GM23338 (cell line): ENCODE measurements around the gene HERPUD2. TPM values are rescaled to one million over a fixed set of nuclear protein-coding genes. Genes with fewer than 3 reads are reported as not detected.

Experiments
- ATAC-seq: fragments of 200-7000 bp; cut with Tn5 transposase; 3 replicates; pipeline ENCODE4 v1.9.1; 2020
- DNase-seq: peaks from one replicate; pipeline ENCODE4 v3.0.0-alpha.2; 2015; ENCODE audit warnings: low spot score
- H2AFZ ChIP-seq: fragments of 200-600 bp; sonication (generic); 2 replicates; pipeline ENCODE4 v1.8.0; 2016; ENCODE audit warnings: antibody characterized with exemption, mild to moderate bottlenecking, moderate library complexity
- H3F3A ChIP-seq: fragments of 200-600 bp; sonication (generic); replicated peaks from 2 replicates; pipeline ENCODE4 v1.8.0; 2017; ENCODE audit warnings: antibody characterized with exemption, mixed run types, low read depth
- H3K27ac ChIP-seq: fragments of 200-600 bp; sonication (generic); 2 replicates; pipeline ENCODE4 v1.6.1; 2016; ENCODE audit warnings: low read depth
- H3K27me3 ChIP-seq: fragments of 200-600 bp; sonication (generic); 2 replicates; pipeline ENCODE4 v1.8.0; 2016; ENCODE audit warnings: mild to moderate bottlenecking, mixed run types, moderate library complexity; ENCODE audit not compliant: insufficient read depth
- H3K36me3 ChIP-seq: fragments of 200-600 bp; sonication (generic); 2 replicates; pipeline ENCODE4 v1.8.0; 2016; ENCODE audit warnings: mild to moderate bottlenecking; ENCODE audit not compliant: insufficient read depth
- H3K4me1 ChIP-seq: fragments of 200-600 bp; sonication (generic); 2 replicates; pipeline ENCODE4 v1.8.0; 2016; ENCODE audit warnings: mild to moderate bottlenecking, moderate library complexity; ENCODE audit not compliant: insufficient read depth
- H3K4me2 ChIP-seq: fragments of 200-600 bp; sonication (generic); 2 replicates; pipeline ENCODE4 v1.7.1; 2017; ENCODE audit warnings: mixed run types
- H3K4me3 ChIP-seq: fragments of 200-600 bp; sonication (generic); 2 replicates; pipeline ENCODE4 v1.6.1; 2016; ENCODE audit warnings: mixed run types
- H3K79me2 ChIP-seq: fragments of 200-600 bp; sonication (generic); replicated peaks from 2 replicates; pipeline ENCODE4 v1.8.0; 2017; ENCODE audit warnings: mild to moderate bottlenecking; ENCODE audit not compliant: insufficient read depth
- H3K9me2 ChIP-seq: fragments of 200-600 bp; sonication (generic); 2 replicates; pipeline ENCODE4 v1.8.0; 2017; ENCODE audit not compliant: insufficient read depth
- H4K20me1 ChIP-seq: fragments of 200-600 bp; sonication (generic); replicated peaks from 2 replicates; pipeline ENCODE4 v1.8.0; 2017; ENCODE audit warnings: mild to moderate bottlenecking; ENCODE audit not compliant: insufficient read depth
- H3K27ac Mint-ChIP-seq: 2 replicates; pipeline ENCODE4 v1.8.0; 2020; ENCODE audit warnings: inconsistent platforms, mild to moderate bottlenecking, moderate library complexity, mixed read lengths
- H3K27me3 Mint-ChIP-seq: 3 replicates; pipeline ENCODE4 v1.8.0; 2022; ENCODE audit warnings: low read depth, mild to moderate bottlenecking, moderate library complexity, mixed read lengths, inconsistent platforms; ENCODE audit not compliant: insufficient read depth, poor library complexity
- H3K36me3 Mint-ChIP-seq: 3 replicates; pipeline ENCODE4 v1.8.0; 2021; ENCODE audit warnings: low read depth, mild to moderate bottlenecking, inconsistent platforms, moderate library complexity, mixed read lengths
- H3K4me1 Mint-ChIP-seq: 3 replicates; pipeline ENCODE4 v1.8.0; 2020; ENCODE audit warnings: mild to moderate bottlenecking, inconsistent platforms, mixed read lengths
- H3K4me3 Mint-ChIP-seq: 3 replicates; pipeline ENCODE4 v1.8.0; 2021; ENCODE audit warnings: moderate library complexity, mild to moderate bottlenecking, inconsistent platforms, mixed read lengths
- H3K9me3 Mint-ChIP-seq: 3 replicates; pipeline ENCODE4 v1.8.0; 2020; ENCODE audit warnings: moderate library complexity, mild to moderate bottlenecking, inconsistent platforms, mixed read lengths
- CREB1 ChIP-seq: fragments of 250-450 bp; sonication (Bioruptor Pico); IDR thresholded peaks from 2 replicates; pipeline ENCODE4 v1.5.0; 2020; ENCODE audit warnings: low read depth, mild to moderate bottlenecking, moderate library complexity
- CTCF ChIP-seq, 2 experiments: fragments of 200-600 bp in 1 of 2; sonication (generic) in 1 of 2; conservative IDR thresholded peaks; 2 replicates each; pipeline versions ENCODE4 v1.5.1 to v1.6.1; 2016 to 2017; ENCODE audit warnings: antibody characterized with exemption in 2 of 2, low read depth in 2 of 2, mild to moderate bottlenecking in 2 of 2, moderate library complexity in 1 of 2
- ETS1 ChIP-seq: IDR thresholded peaks from 2 replicates; pipeline ENCODE4 v1.6.1; 2016; ENCODE audit warnings: antibody characterized with exemption
- EZH2 ChIP-seq: fragments of 200-600 bp; sonication (generic); IDR thresholded peaks from one replicate; pipeline ENCODE4 v1.8.0; 2017; ENCODE audit warnings: antibody characterized with exemption, mild to moderate bottlenecking, low read depth; ENCODE audit not compliant: unreplicated experiment
- EZH2phosphoT487 ChIP-seq: fragments of 200-600 bp; sonication (generic); IDR thresholded peaks from one replicate; pipeline ENCODE4 v1.8.1; 2018; ENCODE audit warnings: antibody characterized with exemption; ENCODE audit not compliant: unreplicated experiment
- JUNB ChIP-seq: IDR thresholded peaks from one replicate; pipeline ENCODE4 v1.6.1; 2016; ENCODE audit warnings: antibody characterized with exemption; ENCODE audit not compliant: unreplicated experiment
- NANOG ChIP-seq: IDR thresholded peaks from 2 replicates; pipeline ENCODE4 v1.6.1; 2016; ENCODE audit warnings: antibody characterized with exemption, borderline replicate concordance
- POLR2AphosphoS5 ChIP-seq: IDR thresholded peaks from 2 replicates; pipeline ENCODE4 v1.6.1; 2016; ENCODE audit warnings: antibody characterized with exemption, low read depth
- REST ChIP-seq: IDR thresholded peaks from one replicate; pipeline ENCODE4 v1.6.1; 2018; ENCODE audit warnings: antibody characterized with exemption; ENCODE audit not compliant: unreplicated experiment
- STAT1 ChIP-seq: IDR thresholded peaks from one replicate; pipeline ENCODE4 v1.6.1; 2016; ENCODE audit warnings: antibody characterized with exemption; ENCODE audit not compliant: unreplicated experiment
- ZNF114 ChIP-seq: fragments of 250-450 bp; sonication (Bioruptor Pico); IDR thresholded peaks from 2 replicates; pipeline ENCODE4 v1.5.0; 2020; ENCODE audit warnings: mild to moderate bottlenecking, moderate library complexity
- ZNF331 ChIP-seq: fragments of 250-450 bp; sonication (Bioruptor Pico); IDR thresholded peaks from 2 replicates; pipeline ENCODE4 v1.5.0; 2020; ENCODE audit warnings: low read depth, mild to moderate bottlenecking, moderate library complexity
- polyA plus RNA-seq: library from polyadenylated mRNA; unstranded; fragments of >200 nt; fragmentation: Nextera tagmentation; extraction: Ambion mirVana; gene quantifications from 2 replicates; pipeline ENCODE4 v1.2.1, GENCODE V29; 2016
- total RNA-seq: library from RNA; depleted of rRNA; stranded (reverse); fragments of >200 nt; shearing (Covaris generic); gene quantifications from 2 replicates; pipeline ENCODE4 v1.2.3, GENCODE V29; 2014

Gene HERPUD2
- total and polyA plus RNA-seq, 2 experiments from 2014 or later: 8.0 to 12.0 TPM

- Mint-ChIP-seq H3K36me3 (no peaks in the 10 kb centered on the region), H3K27me3 (peaks cover 2% of the 10 kb centered on the region), H3K27ac (no peak overlapping the region), H3K4me1 (0 out of 3 replicates have a peak, but pooled peaks cover 3% of the 10 kb centered on the region), H3K9me3 (no peaks in the 10 kb centered on the region), H3K4me3 (no peak overlapping the region)
- no peaks in the 10 kb centered on the region for H3K4me1 ChIP-seq
- H3K79me2 ChIP-seq: no peaks in the 10 kb centered on the region
- no peak overlapping the region for H3K27ac ChIP-seq
- TF ChIP-seq STAT1 (no peak), EZH2phosphoT487 (no peak), POLR2AphosphoS5 (no peak), CREB1 (no peak), ZNF331 (CRISPR knock-in tag) (no peak), CTCF (conservative IDR thresholded peaks at IDR 0.05; ENCODE audit: low read depth in 2 of 2) (no peak), EZH2 (no peak)
- H3K4me3 ChIP-seq: no peak overlapping the region
- H3K4me2 ChIP-seq: no peak overlapping the region
- H3K9me2 ChIP-seq: 0 out of 2 replicates have a peak, but pooled peaks cover 4% of the 10 kb centered on the region
- H3K27me3 ChIP-seq: no peaks in the 10 kb centered on the region
- DNase-seq (no peak), ATAC-seq (no peak; the same call in 2 of the 3 replicates)
- H3K36me3 ChIP-seq: no peaks in the 10 kb centered on the region
- H3F3A ChIP-seq: no peaks in the 10 kb centered on the region
- no peaks in the 10 kb centered on the region for H4K20me1 ChIP-seq
- no peak overlapping the region for H2AFZ ChIP-seq
Measured at GRCh38 chr7:35727571-35727970, 32.6 kb upstream of the HERPUD2 start.

- 0 out of 2 replicates have a peak, but pooled peaks cover 4% of the 10 kb centered on the region for H3K9me2 ChIP-seq
- H4K20me1 ChIP-seq: no peaks in the 10 kb centered on the region
- H3K4me3 Mint-ChIP-seq: no peak overlapping the region
- H3K4me1 Mint-ChIP-seq: 0 out of 3 replicates have a peak, but pooled peaks cover 3% of the 10 kb centered on the region
- H3K27ac Mint-ChIP-seq: no peak overlapping the region
- no peak for DNase-seq
- no peaks in the 10 kb centered on the region for H3F3A ChIP-seq
- H3K27me3 ChIP-seq: no peaks in the 10 kb centered on the region
- H3K4me3 ChIP-seq: no peak overlapping the region
- no peak for ATAC-seq
- H3K36me3 ChIP-seq: no peaks in the 10 kb centered on the region
- H2AFZ ChIP-seq: no peak overlapping the region
- H3K4me2 ChIP-seq: no peak overlapping the region
- H3K79me2 ChIP-seq: no peaks in the 10 kb centered on the region
- H3K4me1 ChIP-seq: no peaks in the 10 kb centered on the region
- no peak overlapping the region for H3K27ac ChIP-seq
- peaks cover 2% of the 10 kb centered on the region for H3K27me3 Mint-ChIP-seq
- no peaks in the 10 kb centered on the region for H3K36me3 Mint-ChIP-seq
- H3K9me3 Mint-ChIP-seq: no peaks in the 10 kb centered on the region
- TF ChIP-seq CREB1 (no peak), ZNF331 (CRISPR knock-in tag) (no peak), EZH2 (no peak), STAT1 (no peak), ZNF114 (CRISPR knock-in tag) (no peak), NANOG (no peak), ETS1 (no peak), JUNB (no peak), EZH2phosphoT487 (no peak), CTCF (conservative IDR thresholded peaks at IDR 0.05; ENCODE audit: low read depth in 2 of 2) (no peak), POLR2AphosphoS5 (no peak), REST (no peak)
Measured at GRCh38 chr7:35726654-35727053, 31.7 kb upstream of the HERPUD2 start.
